ENCODE data around the gene FAM131C.
A peak's percentile ranks its signal among the peaks of the same experiment; 100 is the strongest.

Gene FAM131C

GRCh38 chr1:16087733-16088132 is 14.3 kb upstream of the FAM131C start:
- no peaks in the 10 kb centered on the region for H3K27me3 ChIP-seq
- H3K4me3 ChIP-seq, result no peak overlapping the region
- no peak for TF ChIP-seq CTCF (IDR thresholded peaks at IDR 0.05)
- H3K36me3 ChIP-seq, result no peaks in the 10 kb centered on the region
- H3K4me1 ChIP-seq, result peaks cover 0 to 12% (median 0%) of the 10 kb centered on the region in 4 donors
- intact Hi-C loops (cut with DNase I; ENCODE audit: low total_unique reads), result loop anchor here (10.0 kb wide), 1 partner anchor 287 kb away; no protein-coding TSS in a partner anchor
- no peaks in the 10 kb centered on the region for H3K9me3 ChIP-seq
- DNase-seq, result no peak
- no peak overlapping the region for H3K27ac ChIP-seq

- H3K4me1 ChIP-seq, result peaks cover 0 to 12% (median 0%) of the 10 kb centered on the region in 4 donors
- H3K9me3 ChIP-seq, result no peaks in the 10 kb centered on the region
Measured at GRCh38 chr1:16085522-16085921, 12.1 kb upstream of the FAM131C start.

GRCh38 chr1:16083486-16083885 is 10.0 kb upstream of the FAM131C start:
- intact Hi-C loops (cut with DNase I; ENCODE audit: low total_unique reads), result loop anchor here (10.0 kb wide), 1 partner anchor 291 kb away; no protein-coding TSS in a partner anchor
- Histone ChIP-seq H3K36me3 (no peaks in the 10 kb centered on the region), H3K4me1 (peaks cover 0 to 13% (median 5%) of the 10 kb centered on the region in 4 donors), H3K9me3 (no peaks in the 10 kb centered on the region), H3K4me3 (no peak overlapping the region), H3K27ac (no peak overlapping the region), H3K27me3 (no peaks in the 10 kb centered on the region)
- no peak for DNase-seq
- no peak for TF ChIP-seq CTCF (IDR thresholded peaks at IDR 0.05)

More at GRCh38 chr1:16085522-16085921, 12.1 kb upstream of the FAM131C start:
- TF ChIP-seq CTCF (IDR thresholded peaks at IDR 0.05), result no peak
- Histone ChIP-seq H3K4me3 (no peak overlapping the region), H3K27me3 (no peaks in the 10 kb centered on the region), H3K27ac (no peak overlapping the region), H3K36me3 (no peaks in the 10 kb centered on the region)
- no peak for DNase-seq
- intact Hi-C loops (cut with DNase I; ENCODE audit: low total_unique reads), result loop anchor here (10.0 kb wide), 1 partner anchor 289 kb away; no protein-coding TSS in a partner anchor

GRCh38 chr1:16082283-16083038 is 9.0 kb upstream of the FAM131C start:
- peak; percentile 75 to 84 for TF ChIP-seq CTCF (IDR thresholded peaks at IDR 0.05)
- Histone ChIP-seq H3K27me3 (no peaks in the 10 kb centered on the region), H3K27ac (no peak overlapping the region), H3K4me3 (no peak overlapping the region), H3K4me1 (peaks cover 0 to 8% (median 5%) of the 10 kb centered on the region in 4 donors), H3K9me3 (no peaks in the 10 kb centered on the region), H3K36me3 (no peaks in the 10 kb centered on the region)
- intact Hi-C loops (cut with DNase I; ENCODE audit: low total_unique reads), result loop anchor here (10.0 kb wide), 1 partner anchor 292 kb away; no protein-coding TSS in a partner anchor
- DNase-seq, result no peak

- H3K36me3 ChIP-seq, result no peaks in the 10 kb centered on the region
- intact Hi-C loops (cut with DNase I; ENCODE audit: low total_unique reads), result loop anchor here (10.0 kb wide), 1 partner anchor 293 kb away; no protein-coding TSS in a partner anchor
- H3K27me3 ChIP-seq, result no peaks in the 10 kb centered on the region
- peaks cover 0 to 14% (median 5%) of the 10 kb centered on the region in 4 donors for H3K4me1 ChIP-seq
- DNase-seq, result no peak
- TF ChIP-seq CTCF (IDR thresholded peaks at IDR 0.05), result no peak
- H3K4me3 ChIP-seq, result no peak overlapping the region
- H3K9me3 ChIP-seq, result no peaks in the 10 kb centered on the region
- no peak overlapping the region for H3K27ac ChIP-seq
Measured at GRCh38 chr1:16081636-16082035, 8.2 kb upstream of the FAM131C start.

Measured in tibial artery (tissue), 4 donors.